Measurements from ENCODE around the gene ACSS1. TPM values are rescaled to one million over a fixed set of nuclear protein-coding genes. Genes with fewer than 3 reads are reported as not detected.

Gene ACSS1
- total RNA-seq, 1 donor from 2014 or later = 13.5 TPM

GRCh38 chr20:25017257-25017803, 40.6 kb downstream of the ACSS1 start:
- Mint-ChIP-seq H3K9me3 (no peaks in the 10 kb centered on the region), H3K27me3 (no peaks in the 10 kb centered on the region), H3K27ac (no peak overlapping the region), H3K4me3 (no peak overlapping the region), H3K4me1 (no peaks in the 10 kb centered on the region), H3K36me3 (ENCODE audit: low read depth) (no peaks in the 10 kb centered on the region)
- no peak for DNase-seq
- intact Hi-C loops (cut with micrococcal nuclease) = no loop called here

- H3K4me1 Mint-ChIP-seq = no peaks in the 10 kb centered on the region
- H3K36me3 Mint-ChIP-seq (ENCODE audit: low read depth) = no peaks in the 10 kb centered on the region
- intact Hi-C loops (cut with micrococcal nuclease) = no loop called here
- no peaks in the 10 kb centered on the region for H3K9me3 Mint-ChIP-seq
- no peak overlapping the region for H3K27ac Mint-ChIP-seq
- no peak overlapping the region for H3K4me3 Mint-ChIP-seq
- H3K27me3 Mint-ChIP-seq = no peaks in the 10 kb centered on the region
- DNase-seq = no peak
Measured at GRCh38 chr20:25016471-25016870, 41.5 kb downstream of the ACSS1 start.

GRCh38 chr20:25015986-25016385, 42.0 kb downstream of the ACSS1 start:
- intact Hi-C loops (cut with micrococcal nuclease) = no loop called here
- Mint-ChIP-seq H3K9me3 (no peaks in the 10 kb centered on the region), H3K36me3 (ENCODE audit: low read depth) (no peaks in the 10 kb centered on the region), H3K27me3 (no peaks in the 10 kb centered on the region), H3K27ac (no peak overlapping the region), H3K4me3 (no peak overlapping the region), H3K4me1 (no peaks in the 10 kb centered on the region)
- no peak for DNase-seq

DNA sequence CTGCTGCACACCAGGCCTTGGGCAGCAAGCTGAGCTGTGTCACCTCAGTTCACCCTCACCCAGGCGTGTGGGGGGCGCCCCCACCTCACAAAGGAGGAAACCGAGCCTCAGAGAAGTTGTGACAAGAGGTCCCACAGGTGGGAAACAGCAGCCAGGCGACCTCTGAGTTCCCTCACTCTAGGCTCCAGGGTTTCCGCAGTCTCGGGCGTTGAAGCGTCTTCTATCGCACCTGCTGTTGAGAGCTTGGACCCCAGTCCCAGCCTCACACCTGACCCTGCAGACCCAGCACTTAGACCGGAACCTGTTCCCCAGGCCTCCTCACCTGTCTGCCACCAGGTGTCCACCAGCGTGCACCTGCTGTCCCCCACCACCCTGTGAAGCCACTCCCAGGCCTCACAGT, 43.1 kb downstream of the ACSS1 start:
- intact Hi-C loops (cut with micrococcal nuclease) = no loop called here
- Mint-ChIP-seq H3K4me1 (no peaks in the 10 kb centered on the region), H3K9me3 (no peaks in the 10 kb centered on the region), H3K4me3 (no peak overlapping the region), H3K27ac (no peak overlapping the region), H3K27me3 (no peaks in the 10 kb centered on the region), H3K36me3 (ENCODE audit: low read depth) (no peaks in the 10 kb centered on the region)
- no peak for DNase-seq

- Mint-ChIP-seq H3K4me3 (no peak overlapping the region), H3K27ac (no peak overlapping the region), H3K9me3 (no peaks in the 10 kb centered on the region), H3K27me3 (no peaks in the 10 kb centered on the region), H3K4me1 (no peaks in the 10 kb centered on the region), H3K36me3 (ENCODE audit: low read depth) (no peaks in the 10 kb centered on the region)
- intact Hi-C loops (cut with micrococcal nuclease) = no loop called here
- no peak for DNase-seq
Measured at GRCh38 chr20:25013478-25014380, 44.2 kb downstream of the ACSS1 start.

DNA sequence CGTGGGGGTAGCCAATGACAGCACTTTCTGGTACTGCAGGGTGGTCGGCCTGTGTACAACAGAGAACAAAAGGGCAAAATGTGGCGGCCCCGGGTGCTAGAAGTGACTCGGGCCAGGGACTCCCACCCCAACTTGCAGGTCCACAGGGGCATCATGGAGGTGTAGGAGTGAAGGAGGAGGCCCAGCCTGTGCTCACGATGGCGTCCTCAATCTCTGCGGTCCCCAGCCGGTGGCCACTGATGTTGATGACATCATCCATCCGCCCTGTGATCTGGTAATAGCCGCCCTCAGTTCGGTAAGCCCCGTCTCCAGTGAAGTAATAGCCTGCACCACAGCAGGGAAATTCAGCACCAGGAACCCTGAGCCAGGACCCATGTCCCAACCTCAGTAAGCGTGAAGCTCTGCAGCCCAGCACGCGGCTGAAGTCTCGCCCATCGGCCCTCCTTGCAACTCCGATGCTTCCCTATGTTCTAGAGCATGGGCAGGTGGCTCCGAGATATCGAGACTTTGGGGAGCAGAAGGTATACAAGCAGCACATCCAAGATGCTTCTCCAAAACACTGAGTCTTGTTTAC, 45.2 kb downstream of the ACSS1 start:
- no peaks in the 10 kb centered on the region for H3K4me1 Mint-ChIP-seq
- H3K9me3 Mint-ChIP-seq = no peaks in the 10 kb centered on the region
- intact Hi-C loops (cut with micrococcal nuclease) = no loop called here
- H3K36me3 Mint-ChIP-seq (ENCODE audit: low read depth) = no peaks in the 10 kb centered on the region
- H3K27me3 Mint-ChIP-seq = no peaks in the 10 kb centered on the region
- no peak overlapping the region for H3K27ac Mint-ChIP-seq
- no peak for DNase-seq
- no peak overlapping the region for H3K4me3 Mint-ChIP-seq

DNA sequence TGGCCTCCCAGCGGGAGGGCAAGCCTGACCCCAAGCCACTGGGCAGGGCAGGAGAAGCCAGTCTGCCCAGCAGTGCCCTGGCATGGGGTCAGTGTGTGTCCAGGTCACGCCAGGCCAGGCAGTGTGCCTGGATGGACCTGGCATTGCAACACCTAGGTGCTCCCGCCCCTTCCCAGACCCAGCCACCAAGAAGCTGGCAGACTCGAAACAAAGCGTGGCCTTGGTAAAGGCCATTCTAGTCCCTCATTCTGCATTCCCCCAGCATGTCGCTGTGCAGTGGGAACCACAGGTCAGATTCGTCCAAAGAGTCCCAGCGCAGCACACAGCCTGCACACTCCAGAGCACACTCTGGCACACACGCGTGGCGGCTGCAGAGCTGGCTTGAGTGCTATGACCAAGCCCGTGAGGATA, 46.1 kb downstream of the ACSS1 start:
- no peaks in the 10 kb centered on the region for H3K27me3 Mint-ChIP-seq
- no peak overlapping the region for H3K4me3 Mint-ChIP-seq
- H3K36me3 Mint-ChIP-seq (ENCODE audit: low read depth) = peaks cover 4% of the 10 kb centered on the region
- H3K4me1 Mint-ChIP-seq = no peaks in the 10 kb centered on the region
- DNase-seq = no peak
- intact Hi-C loops (cut with micrococcal nuclease) = no loop called here
- H3K27ac Mint-ChIP-seq = no peak overlapping the region
- no peaks in the 10 kb centered on the region for H3K9me3 Mint-ChIP-seq

GRCh38 chr20:25011261-25011660, 46.7 kb downstream of the ACSS1 start:
- Mint-ChIP-seq H3K4me1 (no peaks in the 10 kb centered on the region), H3K27me3 (no peaks in the 10 kb centered on the region), H3K27ac (no peak overlapping the region), H3K9me3 (no peaks in the 10 kb centered on the region), H3K4me3 (no peak overlapping the region), H3K36me3 (ENCODE audit: low read depth) (peaks cover 6% of the 10 kb centered on the region)
- intact Hi-C loops (cut with micrococcal nuclease) = no loop called here
- DNase-seq = no peak

DNA sequence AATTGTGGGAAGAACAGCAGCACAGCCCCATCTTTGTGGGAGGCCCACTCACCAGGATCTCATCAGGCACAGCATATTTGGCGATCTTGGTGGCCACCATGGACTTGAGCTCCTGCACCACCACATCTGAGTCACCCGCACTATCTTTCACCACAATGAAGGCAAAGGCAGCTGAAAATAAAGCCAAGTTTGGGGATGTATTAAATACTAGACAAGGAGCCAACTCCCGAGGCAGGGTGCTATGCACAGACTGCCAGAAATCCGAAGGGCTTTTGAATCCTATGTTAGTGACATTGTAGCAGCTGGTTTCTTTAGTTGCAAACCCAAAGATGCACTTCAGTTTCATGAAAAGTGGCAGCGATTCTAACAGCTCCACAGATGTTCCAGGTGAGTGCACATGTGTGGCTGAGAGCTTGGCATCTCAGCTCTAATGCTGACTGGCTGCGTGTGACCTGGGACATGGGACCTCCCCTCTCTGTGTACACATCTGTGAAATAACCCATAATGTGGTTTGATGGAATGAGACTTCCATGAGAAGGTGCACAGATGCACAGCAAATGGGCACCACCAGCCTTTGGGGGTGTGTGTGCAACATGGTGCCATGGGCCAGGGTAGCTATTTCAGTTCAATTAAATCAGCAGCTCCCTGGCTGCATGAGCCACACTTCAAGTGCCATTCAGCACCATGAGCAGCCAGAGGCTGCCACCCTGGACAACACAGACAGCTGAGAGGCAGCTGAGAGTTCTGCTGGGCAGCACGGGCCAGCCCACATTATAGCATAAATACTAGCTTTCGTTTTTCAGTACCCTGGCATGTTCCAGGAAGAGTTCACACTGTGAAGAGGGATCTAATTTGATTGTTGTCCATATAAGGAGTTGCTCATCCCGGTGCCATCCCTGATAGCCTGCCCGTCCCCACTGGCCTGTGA, 48.5 kb downstream of the ACSS1 start:
- intact Hi-C loops (cut with micrococcal nuclease) = no loop called here
- no peak for DNase-seq
- Mint-ChIP-seq H3K4me1 (no peaks in the 10 kb centered on the region), H3K27ac (no peak overlapping the region), H3K9me3 (no peaks in the 10 kb centered on the region), H3K27me3 (no peaks in the 10 kb centered on the region), H3K36me3 (ENCODE audit: low read depth) (peaks cover 7% of the 10 kb centered on the region), H3K4me3 (no peak overlapping the region)

DNA sequence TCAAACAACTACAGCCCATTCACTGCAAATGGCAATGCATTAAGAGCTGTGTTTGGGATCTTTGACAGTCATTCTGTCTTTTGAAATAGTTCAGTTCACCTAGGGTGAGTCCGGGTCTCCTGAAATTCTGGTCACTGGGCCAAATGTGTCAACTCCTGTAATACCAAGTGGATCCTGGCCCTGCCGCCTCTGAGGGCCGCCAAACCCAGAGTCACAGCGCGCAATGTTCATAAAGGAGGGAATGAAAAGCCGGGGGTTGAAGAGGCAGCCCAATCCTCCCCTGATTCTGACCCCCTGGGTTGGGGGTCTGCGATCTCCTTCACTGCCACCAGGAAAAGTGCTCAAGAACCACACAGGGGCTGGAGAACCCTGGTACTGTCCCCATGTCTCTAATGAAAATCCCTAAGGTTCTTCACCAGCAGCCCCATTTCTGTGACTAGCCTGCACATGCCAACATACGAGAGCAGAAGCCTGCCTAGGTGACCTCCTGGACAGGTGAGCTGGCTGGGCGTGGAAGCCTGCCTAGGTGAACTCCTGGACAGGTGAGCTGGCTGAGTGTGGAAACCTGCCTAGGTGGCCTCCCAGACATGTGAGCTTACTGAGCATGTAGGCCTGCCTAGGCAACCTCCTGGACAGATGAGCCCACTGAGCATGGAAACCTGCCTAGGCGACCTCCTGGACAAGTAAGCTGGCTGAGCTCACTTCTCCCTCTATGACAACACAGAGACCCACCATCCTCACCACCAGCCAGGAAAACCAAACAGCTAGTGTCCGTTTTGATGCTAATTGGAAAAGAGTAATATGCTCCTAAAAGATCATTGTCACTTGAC, 49.3 kb downstream of the ACSS1 start:
- Mint-ChIP-seq H3K27ac (no peak overlapping the region), H3K27me3 (no peaks in the 10 kb centered on the region), H3K4me1 (no peaks in the 10 kb centered on the region), H3K9me3 (no peaks in the 10 kb centered on the region), H3K4me3 (no peak overlapping the region), H3K36me3 (ENCODE audit: low read depth) (peaks cover 7% of the 10 kb centered on the region)
- intact Hi-C loops (cut with micrococcal nuclease) = no loop called here
- no peak for DNase-seq

GRCh38 chr20:25007491-25008305, 50.2 kb downstream of the ACSS1 start:
- Mint-ChIP-seq H3K36me3 (ENCODE audit: low read depth) (peaks cover 10% of the 10 kb centered on the region), H3K9me3 (no peaks in the 10 kb centered on the region), H3K27ac (no peak overlapping the region), H3K4me3 (no peak overlapping the region), H3K27me3 (no peaks in the 10 kb centered on the region), H3K4me1 (no peaks in the 10 kb centered on the region)
- intact Hi-C loops (cut with micrococcal nuclease) = no loop called here
- DNase-seq = no peak

DNA sequence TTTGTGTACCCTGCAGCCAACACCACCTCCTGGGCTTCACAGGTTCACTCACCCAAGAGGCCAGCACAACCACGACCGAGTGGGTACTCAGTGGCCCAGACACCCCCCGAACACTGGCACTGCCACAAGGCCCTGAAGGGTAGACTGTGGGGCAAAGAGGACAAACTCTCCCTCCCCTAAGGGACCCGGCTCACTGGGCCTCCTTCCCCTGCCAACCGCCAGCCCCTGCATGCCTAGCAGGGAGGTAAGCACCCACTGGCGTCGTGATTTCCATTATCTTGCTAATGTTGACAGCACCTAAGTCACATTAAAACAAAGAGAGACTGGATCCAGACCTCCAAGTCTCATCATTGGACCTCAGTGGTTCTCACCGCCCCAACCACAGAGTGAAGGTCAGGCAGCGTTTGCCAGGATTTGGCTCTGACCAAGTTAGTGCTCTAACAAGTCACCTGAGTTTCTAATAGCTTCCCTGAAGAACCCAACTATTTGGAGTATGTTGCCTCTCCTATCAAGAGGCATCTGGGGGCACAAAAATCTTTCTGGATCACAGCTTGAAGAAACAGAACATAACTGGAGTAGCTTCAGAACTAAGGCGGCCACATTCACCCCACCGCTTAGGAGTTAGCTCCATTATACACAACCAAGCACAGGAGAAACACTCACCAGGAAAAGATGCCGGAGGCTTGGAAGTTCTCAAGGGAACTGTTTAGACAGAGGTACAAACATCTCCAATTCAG, 51.3 kb downstream of the ACSS1 start:
- H3K36me3 Mint-ChIP-seq (ENCODE audit: low read depth) = peaks cover 15% of the 10 kb centered on the region
- H3K4me3 Mint-ChIP-seq = no peak overlapping the region
- no peak overlapping the region for H3K27ac Mint-ChIP-seq
- DNase-seq = no peak
- H3K9me3 Mint-ChIP-seq = no peaks in the 10 kb centered on the region
- intact Hi-C loops (cut with micrococcal nuclease) = no loop called here
- no peaks in the 10 kb centered on the region for H3K4me1 Mint-ChIP-seq
- no peaks in the 10 kb centered on the region for H3K27me3 Mint-ChIP-seq

All from activated CD4-positive, alpha-beta T cell treated with anti-CD3 and anti-CD28 coated beads, Interleukin-2, amount 10 ng/mL, durations not matched to agents 24 days and 14 days (primary cell).